Glutamatergic neuron (in vitro differentiated cells): ENCODE data around the gene HBB. TPM values are rescaled to one million over a fixed set of nuclear protein-coding genes. Genes with fewer than 3 reads are reported as not detected.

Experiments used
- DNase-seq: peaks from one replicate; pipeline ENCODE4 v3.0.0; 2022
- H3K27ac Mint-ChIP-seq: one replicate; pipeline ENCODE4 v1.8.0; 2020; ENCODE audit warnings: mild to moderate bottlenecking, mixed read lengths, inconsistent platforms; ENCODE audit not compliant: unreplicated experiment
- H3K27me3 Mint-ChIP-seq: one replicate; pipeline ENCODE4 v1.8.0; 2020; ENCODE audit warnings: mild to moderate bottlenecking, moderate library complexity, mixed read lengths, inconsistent platforms; ENCODE audit not compliant: unreplicated experiment
- H3K36me3 Mint-ChIP-seq: one replicate; pipeline ENCODE4 v1.8.0; 2020; ENCODE audit warnings: mild to moderate bottlenecking, mixed read lengths, inconsistent platforms; ENCODE audit not compliant: unreplicated experiment
- H3K4me1 Mint-ChIP-seq: one replicate; pipeline ENCODE4 v1.8.0; 2020; ENCODE audit warnings: mild to moderate bottlenecking, low read depth, mixed read lengths, inconsistent platforms; ENCODE audit not compliant: unreplicated experiment
- H3K4me3 Mint-ChIP-seq: one replicate; pipeline ENCODE4 v1.8.0; 2020; ENCODE audit warnings: mild to moderate bottlenecking, mixed read lengths, inconsistent platforms; ENCODE audit not compliant: unreplicated experiment
- H3K9me3 Mint-ChIP-seq: one replicate; pipeline ENCODE4 v1.8.0; 2020; ENCODE audit warnings: mild to moderate bottlenecking, moderate library complexity, mixed read lengths, inconsistent platforms; ENCODE audit not compliant: unreplicated experiment
- total RNA-seq: library from RNA; stranded (reverse); fragmentation: NEBNext Ultra II Directional; extraction: Animal tissue kit (Norgen Biotek cat#: 25700); gene quantifications from one replicate; pipeline ENCODE4 v1.2.1, GENCODE V29; 2021; ENCODE audit not compliant: unreplicated experiment
- TF ChIP-seq, protein P1 (sequence below): fragments of 200-600 bp; sonication (generic); IDR thresholded peaks from one replicate; pipeline ENCODE4 v1.5.0; 2021; ENCODE audit not compliant: partially characterized antibody, unreplicated experiment

The HBB gene
- total RNA-seq, 1 donor from 2014 or later = not detected

DNA sequence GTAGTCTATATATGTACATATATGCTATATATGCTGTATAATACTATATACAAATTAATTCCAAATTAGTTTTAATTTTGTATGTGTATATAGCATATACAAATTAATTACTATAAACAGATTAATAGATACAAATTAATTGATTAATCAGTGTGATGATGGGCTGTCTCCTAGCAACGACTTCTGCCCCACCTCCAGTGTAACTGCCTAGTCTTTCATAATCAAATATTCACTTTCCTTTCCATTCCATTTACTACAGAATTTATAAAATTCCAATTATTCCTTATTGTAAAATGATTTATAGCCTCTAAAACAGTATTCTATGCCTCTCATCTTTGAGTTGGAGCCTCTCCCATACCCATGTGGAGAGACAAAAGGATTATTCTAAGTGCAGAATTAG lies 6.4 kb upstream of the HBB start:
- TF ChIP-seq, protein P1, sequence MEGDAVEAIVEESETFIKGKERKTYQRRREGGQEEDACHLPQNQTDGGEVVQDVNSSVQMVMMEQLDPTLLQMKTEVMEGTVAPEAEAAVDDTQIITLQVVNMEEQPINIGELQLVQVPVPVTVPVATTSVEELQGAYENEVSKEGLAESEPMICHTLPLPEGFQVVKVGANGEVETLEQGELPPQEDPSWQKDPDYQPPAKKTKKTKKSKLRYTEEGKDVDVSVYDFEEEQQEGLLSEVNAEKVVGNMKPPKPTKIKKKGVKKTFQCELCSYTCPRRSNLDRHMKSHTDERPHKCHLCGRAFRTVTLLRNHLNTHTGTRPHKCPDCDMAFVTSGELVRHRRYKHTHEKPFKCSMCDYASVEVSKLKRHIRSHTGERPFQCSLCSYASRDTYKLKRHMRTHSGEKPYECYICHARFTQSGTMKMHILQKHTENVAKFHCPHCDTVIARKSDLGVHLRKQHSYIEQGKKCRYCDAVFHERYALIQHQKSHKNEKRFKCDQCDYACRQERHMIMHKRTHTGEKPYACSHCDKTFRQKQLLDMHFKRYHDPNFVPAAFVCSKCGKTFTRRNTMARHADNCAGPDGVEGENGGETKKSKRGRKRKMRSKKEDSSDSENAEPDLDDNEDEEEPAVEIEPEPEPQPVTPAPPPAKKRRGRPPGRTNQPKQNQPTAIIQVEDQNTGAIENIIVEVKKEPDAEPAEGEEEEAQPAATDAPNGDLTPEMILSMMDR = no peak
- Mint-ChIP-seq H3K27me3 (no peaks in the 10 kb centered on the region), H3K4me3 (no peak overlapping the region), H3K4me1 (no peaks in the 10 kb centered on the region), H3K27ac (no peak overlapping the region), H3K36me3 (no peaks in the 10 kb centered on the region), H3K9me3 (no peaks in the 10 kb centered on the region)
- no peak for DNase-seq

DNA sequence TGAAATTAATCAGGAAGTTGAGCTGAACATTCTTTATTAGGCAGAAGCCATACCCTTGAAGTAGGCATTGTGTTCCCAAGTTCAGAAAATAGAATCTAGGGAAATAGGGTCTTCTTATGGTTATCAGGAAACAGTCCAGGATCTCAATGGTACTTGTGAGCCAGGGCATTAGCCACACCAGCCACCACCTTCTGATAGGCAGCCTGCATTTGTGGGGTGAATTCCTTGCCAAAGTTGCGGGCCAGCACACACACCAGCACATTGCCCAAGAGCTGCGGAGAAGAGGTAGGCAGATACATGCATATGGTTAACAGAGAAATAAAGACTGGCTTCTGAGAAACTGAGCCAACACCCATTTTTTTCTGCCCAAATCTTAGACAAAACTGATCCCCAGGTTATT lies 6.0 kb upstream of the HBB start:
- TF ChIP-seq, protein P1 = no peak
- Mint-ChIP-seq H3K9me3 (no peaks in the 10 kb centered on the region), H3K4me1 (no peaks in the 10 kb centered on the region), H3K27me3 (no peaks in the 10 kb centered on the region), H3K4me3 (no peak overlapping the region), H3K36me3 (no peaks in the 10 kb centered on the region), H3K27ac (no peak overlapping the region)
- no peak for DNase-seq

DNA sequence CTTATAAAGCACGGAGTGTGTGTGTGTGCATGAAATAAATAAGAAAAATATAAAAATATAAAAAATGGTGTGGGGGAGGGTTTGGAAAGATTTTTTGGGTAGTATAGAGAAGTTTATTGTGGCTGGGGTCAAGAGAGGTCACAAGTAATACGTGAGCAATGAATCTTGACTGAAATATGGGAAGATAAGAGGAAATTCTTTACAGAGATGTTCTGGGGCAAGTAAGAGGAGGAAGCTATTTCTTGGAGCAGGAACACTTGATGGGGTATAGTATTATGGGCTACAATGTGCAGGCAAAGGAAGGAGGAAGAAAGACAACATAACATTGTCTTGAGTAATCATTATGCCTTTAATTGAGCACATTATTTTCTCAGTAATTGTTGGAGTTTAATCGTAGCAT lies 5.3 kb upstream of the HBB start:
- TF ChIP-seq, protein P1 = no peak
- no peak overlapping the region for H3K27ac Mint-ChIP-seq
- DNase-seq = no peak
- H3K27me3 Mint-ChIP-seq = no peaks in the 10 kb centered on the region
- H3K36me3 Mint-ChIP-seq = no peaks in the 10 kb centered on the region
- H3K4me1 Mint-ChIP-seq = no peaks in the 10 kb centered on the region
- H3K9me3 Mint-ChIP-seq = no peaks in the 10 kb centered on the region
- no peak overlapping the region for H3K4me3 Mint-ChIP-seq

DNA sequence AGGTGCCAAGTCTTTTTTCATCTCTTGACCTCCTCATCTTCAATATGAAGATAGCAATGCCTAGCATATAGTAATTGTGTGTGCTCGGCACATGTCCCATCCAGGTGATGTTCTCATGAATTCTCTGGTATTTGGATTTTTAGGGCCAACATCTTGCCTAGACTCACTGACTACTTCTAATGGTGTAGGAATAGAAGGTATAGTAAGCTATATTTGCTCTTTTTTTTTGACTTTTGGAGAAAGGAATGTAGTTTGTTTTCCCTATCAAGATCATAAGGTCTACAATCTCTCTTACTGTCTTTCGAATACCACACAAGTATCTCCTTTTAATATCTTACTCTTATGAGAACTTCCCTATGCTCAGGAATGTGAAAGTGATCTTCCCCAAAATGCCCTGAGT lies 4.2 kb upstream of the HBB start:
- no peaks in the 10 kb centered on the region for H3K9me3 Mint-ChIP-seq
- H3K4me1 Mint-ChIP-seq = no peaks in the 10 kb centered on the region
- no peaks in the 10 kb centered on the region for H3K36me3 Mint-ChIP-seq
- no peak overlapping the region for H3K27ac Mint-ChIP-seq
- DNase-seq = no peak
- no peaks in the 10 kb centered on the region for H3K27me3 Mint-ChIP-seq
- no peak overlapping the region for H3K4me3 Mint-ChIP-seq
- TF ChIP-seq, protein P1 = no peak

DNA sequence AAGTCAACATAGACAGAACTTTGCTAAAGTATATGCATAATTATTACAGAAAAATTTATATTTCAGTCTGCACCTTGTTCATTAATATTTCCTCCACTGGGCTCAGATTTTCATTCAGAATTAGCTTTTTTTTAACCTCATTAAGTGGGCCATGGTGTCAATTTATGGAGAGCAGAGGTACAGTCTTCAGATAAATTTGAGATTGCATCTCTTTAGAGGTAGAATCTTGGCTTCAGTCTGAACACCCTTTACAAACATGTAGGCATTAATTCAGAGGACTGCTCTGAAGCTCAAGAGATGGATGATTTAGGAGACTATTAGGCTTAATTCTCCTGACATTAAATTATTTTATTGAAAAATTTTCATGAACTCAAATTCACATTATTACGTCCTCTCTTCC lies 3.4 kb upstream of the HBB start:
- no peaks in the 10 kb centered on the region for H3K27me3 Mint-ChIP-seq
- no peaks in the 10 kb centered on the region for H3K36me3 Mint-ChIP-seq
- H3K4me3 Mint-ChIP-seq = no peak overlapping the region
- TF ChIP-seq, protein P1 = no peak
- no peak overlapping the region for H3K27ac Mint-ChIP-seq
- H3K9me3 Mint-ChIP-seq = no peaks in the 10 kb centered on the region
- no peak for DNase-seq
- H3K4me1 Mint-ChIP-seq = no peaks in the 10 kb centered on the region
